GM12878 (cell line): ENCODE results near the gene IMMP2L. TPM values are rescaled to one million over a fixed set of nuclear protein-coding genes. Genes with fewer than 3 reads are reported as not detected.

Experiments used
- E2F8 ChIP-seq: fragments of 450-650 bp; IDR thresholded peaks from 2 replicates; pipeline ENCODE4 v1.6.1; 2018; ENCODE audit warnings: mild to moderate bottlenecking, low read depth, moderate library complexity; ENCODE audit not compliant: partially characterized antibody
- GABPA ChIP-seq: IDR thresholded peaks from 2 replicates; pipeline ENCODE4 v1.6.1; 2014; ENCODE audit warnings: antibody characterized with exemption, low read depth, mild to moderate bottlenecking, inconsistent platforms
- KAT2A ChIP-seq: conservative IDR thresholded peaks from 2 replicates; pipeline ENCODE4 v1.6.1; 2011; ENCODE audit warnings: low read depth, low read length; ENCODE audit not compliant: control insufficient read depth
- KDM1A ChIP-seq: fragments of 200-600 bp; sonication (generic); IDR thresholded peaks from 2 replicates; pipeline ENCODE4 v1.6.1; 2016; ENCODE audit warnings: borderline replicate concordance
- MEF2A ChIP-seq: IDR thresholded peaks from 2 replicates; pipeline ENCODE4 v1.6.1; 2011; ENCODE audit warnings: low read depth, mild to moderate bottlenecking, low read length, moderate library complexity; ENCODE audit not compliant: insufficient read depth
- MYB ChIP-seq: fragments of 150-350 bp; IDR thresholded peaks from 2 replicates; pipeline ENCODE4 v1.6.1; 2014; ENCODE audit warnings: mild to moderate bottlenecking, low read depth, low read length, borderline replicate concordance
- NFIC ChIP-seq: IDR thresholded peaks from 2 replicates; pipeline ENCODE4 v1.6.1; 2012; ENCODE audit warnings: low read depth, mild to moderate bottlenecking, inconsistent platforms, low read length, moderate library complexity
- RAD51 ChIP-seq: fragments of 450-650 bp; IDR thresholded peaks from 2 replicates; pipeline ENCODE4 v1.6.1; 2016; ENCODE audit warnings: moderate library complexity, mild to moderate bottlenecking, inconsistent platforms
- RCOR1 ChIP-seq: conservative IDR thresholded peaks from 2 replicates; pipeline ENCODE4 v1.6.1; 2012; ENCODE audit warnings: low read depth, low read length, improper control_type of control experiment
- RELB ChIP-seq: fragments of 450-650 bp; IDR thresholded peaks from 2 replicates; pipeline ENCODE4 v1.6.1; 2017; ENCODE audit warnings: low read depth, mild to moderate bottlenecking, moderate library complexity
- RUNX3 ChIP-seq: IDR thresholded peaks from 2 replicates; pipeline ENCODE4 v1.6.1; 2012; ENCODE audit warnings: low read length, inconsistent platforms
- SKIL ChIP-seq: fragments of 450-650 bp; IDR thresholded peaks from 2 replicates; pipeline ENCODE4 v1.6.1; 2017; ENCODE audit warnings: mild to moderate bottlenecking, low read depth, inconsistent platforms; ENCODE audit not compliant: poor library complexity, severe bottlenecking
- SMC3 ChIP-seq: IDR thresholded peaks from 2 replicates; pipeline ENCODE4 v1.6.1; 2011; ENCODE audit warnings: low read length, improper control_type of control experiment, borderline replicate concordance
- SP1 ChIP-seq: IDR thresholded peaks from one replicate; pipeline ENCODE4 v1.6.1; 2011; ENCODE audit warnings: low read depth, low read length
- STAT3 ChIP-seq: IDR thresholded peaks from 2 replicates; pipeline ENCODE4 v1.6.1; 2011; ENCODE audit warnings: low read depth, low read length, improper control_type of control experiment
- SUPT20H ChIP-seq: IDR thresholded peaks from 2 replicates; pipeline ENCODE4 v1.6.1; 2011; ENCODE audit warnings: low read depth, mild to moderate bottlenecking, low read length, moderate library complexity, borderline replicate concordance; ENCODE audit not compliant: control insufficient read depth
- SUZ12 ChIP-seq: fragments of 200-600 bp; sonication (generic); IDR thresholded peaks from one replicate; pipeline ENCODE4 v1.6.1; 2018; ENCODE audit warnings: antibody characterized with exemption, mild to moderate bottlenecking; ENCODE audit not compliant: unreplicated experiment
- TCF7 ChIP-seq: IDR thresholded peaks from 2 replicates; pipeline ENCODE4 v1.6.1; 2014; ENCODE audit warnings: antibody characterized with exemption, borderline replicate concordance
- YBX1 ChIP-seq: fragments of 450-650 bp; IDR thresholded peaks from 2 replicates; pipeline ENCODE4 v1.6.1; 2016; ENCODE audit warnings: antibody characterized with exemption
- ZBTB11 ChIP-seq: fragments of 450-650 bp; formaldehyde crosslinking; IDR thresholded peaks from 2 replicates; pipeline ENCODE4 v1.5.0; 2022; ENCODE audit warnings: mild to moderate bottlenecking, missing genetic modification characterization
- ZNF24 ChIP-seq: fragments of 450-650 bp; IDR thresholded peaks from 2 replicates; pipeline ENCODE4 v1.6.1; 2017; ENCODE audit warnings: antibody characterized with exemption, mild to moderate bottlenecking
- polyA plus RNA-seq, 11 experiments: library from polyadenylated mRNA; depleted of rRNA in 4 of 11; unstranded in 6 of 11; stranded (reverse) in 5 of 11; fragments of >200 nt; fragmentation: Nextera tagmentation in 4 of 11; fragmentation: Illumina TruSeq in 1 of 11; extraction: Ambion mirVana in 4 of 11; extraction: Trizol in 1 of 11; gene quantifications; 1 replicate in 1 of 11; 2 replicates in 10 of 11; pipeline versions ENCODE4 v1.2.1 to v1.2.3, GENCODE V29; 2011 to 2016; ENCODE audit warnings: inconsistent platforms in 2 of 11, missing spikeins in 2 of 11, low read depth in 1 of 11
- total RNA-seq, 4 experiments: library from RNA; depleted of rRNA in 3 of 4; stranded (reverse); fragments of >200 nt in 3 of 4; fragmentation: Illumina TruSeq in 1 of 4; extraction: Trizol in 1 of 4; gene quantifications; 2 replicates each; pipeline versions ENCODE4 v1.2.1 to v1.2.3, GENCODE V29; 2013 to 2021

IMMP2L gene
- total and polyA plus RNA-seq, 10 of the 15 experiments (the other 5 are each of a cell fraction or from before 2014, with no cell fraction given): 12.6 to 46.3 (median 19.6) TPM

- TF ChIP-seq MYB (no peak), SUZ12 (no peak), KAT2A (no peak), YBX1 (no peak), RUNX3 (peak; percentile 54), E2F8 (no peak), RELB (no peak), ZBTB11 (CRISPR knock-in tag) (no peak), TCF7 (peak; percentile 65; the same call in 1 of the 2 replicates), NFIC (peak; percentile 85), KDM1A (no peak), RAD51 (no peak), STAT3 (no peak), SKIL (no peak), GABPA (0 out of 2 replicates have a peak, but pooled peaks have one; percentile 23), SP1 (no peak), SMC3 (no peak), RCOR1 (no peak), ZNF24 (no peak), SUPT20H (no peak), MEF2A (peak; percentile 59; the same call in 1 of the 2 replicates)
These were observed 532.6 kb downstream of the IMMP2L start (continued) for GRCh38 chr7:111029574-111030251.
